Stimulated activated CD8-positive, alpha-beta memory T cell treated with anti-CD3 and anti-CD28 coated beads, Interleukin-2, amount 100 ng/mL, for 48 hours (primary cell): Measurements from ENCODE around the gene ARID5B.

ENCODE experiments used
- DNase-seq, 2 donors: peaks; one replicate each; pipeline ENCODE4 v3.0.0-alpha.2; 2020; ENCODE audit warnings: low read depth in 2 of 2

The ARID5B gene

GRCh38 chr10:62053860-62054259 is 152.4 kb downstream of the ARID5B start:
- DNase-seq = no peak

- DNase-seq = no peak
Observed at GRCh38 chr10:62054408-62054807, 152.9 kb downstream of the ARID5B start.

DNA sequence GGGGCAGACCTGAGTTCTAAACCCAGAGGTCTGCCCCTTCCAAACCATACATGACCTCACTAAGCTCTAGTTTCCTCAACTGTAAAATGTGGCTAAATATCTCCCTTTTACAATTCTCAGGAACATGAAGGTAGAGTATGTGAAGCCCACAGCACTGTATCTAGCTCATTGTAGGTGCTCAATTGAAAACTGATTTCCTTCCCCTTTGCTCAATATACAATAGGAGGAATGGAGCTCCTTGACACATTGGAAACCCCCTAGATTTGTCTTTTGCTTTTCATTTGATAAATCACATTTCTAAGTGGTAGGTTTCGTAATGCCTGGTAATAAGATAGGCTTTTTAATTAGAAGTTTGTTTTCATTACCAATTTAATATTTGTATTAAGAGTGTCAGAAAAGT is 153.3 kb downstream of the ARID5B start:
- DNase-seq = no peak

- no peak for DNase-seq
Observed at GRCh38 chr10:62056219-62056618, 154.7 kb downstream of the ARID5B start.

DNA sequence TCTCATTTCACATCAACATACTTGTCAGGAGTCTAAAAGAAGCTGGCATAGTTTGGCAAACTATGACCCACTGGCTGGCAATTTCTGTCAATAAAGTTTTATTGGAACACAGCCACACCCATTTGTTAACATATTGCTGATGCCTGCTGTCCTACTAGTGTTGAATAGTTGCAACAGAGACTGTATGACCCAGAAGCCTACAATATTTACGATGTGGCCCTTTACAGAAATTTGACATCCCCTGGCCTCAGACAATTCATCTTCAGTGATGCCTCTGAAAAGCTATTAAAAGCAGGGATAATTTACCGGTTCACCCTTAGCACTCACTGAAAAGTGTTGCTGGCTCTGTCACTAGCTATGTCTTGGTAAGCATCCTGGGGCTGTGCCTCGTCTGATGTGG is 155.2 kb downstream of the ARID5B start:
- DNase-seq = no peak

DNA sequence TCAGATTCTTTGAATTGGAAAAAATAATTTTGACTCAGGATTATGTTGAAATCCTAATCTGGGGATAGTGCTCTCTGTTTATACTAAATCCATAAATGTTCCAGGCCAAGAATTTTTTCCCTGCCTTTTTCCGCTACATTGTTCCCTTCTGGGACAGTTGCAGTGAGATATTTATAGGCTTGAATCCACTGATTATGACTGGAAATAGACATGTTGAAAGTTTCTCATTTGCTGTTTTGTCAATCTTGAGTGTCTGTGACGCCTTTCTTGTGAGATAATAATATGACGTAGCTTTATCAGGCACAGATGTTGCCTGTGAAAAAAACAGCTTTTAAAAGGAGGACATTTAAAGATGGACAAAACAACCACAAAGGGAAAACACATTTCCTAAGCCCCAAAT is 155.9 kb downstream of the ARID5B start:
- DNase-seq = no peak

DNA sequence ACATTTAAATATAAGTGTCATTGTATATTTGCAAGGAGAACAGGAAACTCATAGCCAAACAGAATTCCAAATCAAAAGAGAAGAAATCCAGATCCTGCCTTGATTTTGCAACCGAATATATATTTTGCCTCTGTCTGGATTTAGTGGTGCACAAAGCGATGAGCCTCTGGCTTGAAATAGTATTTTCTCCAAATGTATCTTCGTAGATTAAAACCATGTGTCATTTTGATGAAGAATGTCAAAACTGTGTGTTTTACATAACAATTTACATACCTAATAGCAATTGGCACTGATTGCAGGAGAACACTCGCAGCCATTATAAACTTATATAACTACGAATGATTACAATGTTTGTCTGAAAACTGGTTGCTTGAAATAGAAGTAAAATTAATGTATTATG is 156.4 kb downstream of the ARID5B start:
- DNase-seq = no peak

GRCh38 chr10:62058476-62058875 is 157.0 kb downstream of the ARID5B start:
- no peak for DNase-seq

- no peak for DNase-seq
Observed at GRCh38 chr10:62058896-62059216, 157.4 kb downstream of the ARID5B start.

GRCh38 chr10:62059217-62059920 is 157.9 kb downstream of the ARID5B start:
- DNase-seq = no peak

DNA sequence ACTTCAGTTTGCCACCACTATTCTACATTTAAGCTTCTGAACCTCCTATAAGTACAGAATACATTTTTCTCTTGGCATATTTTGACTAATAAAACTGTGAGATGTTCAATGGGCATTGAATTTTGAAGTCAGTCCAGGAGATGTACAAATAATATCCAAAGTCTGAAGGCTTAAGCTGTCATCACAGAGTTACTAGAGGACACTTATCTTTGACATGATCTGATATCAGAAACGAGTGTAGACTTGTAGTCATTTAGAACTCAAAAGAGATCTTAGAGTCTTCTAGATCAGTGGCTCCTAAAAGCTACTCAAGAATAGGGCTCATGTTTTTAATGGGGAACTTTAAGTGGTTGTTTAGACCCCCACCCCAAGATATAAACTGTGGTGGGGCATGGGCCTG is 160.5 kb downstream of the ARID5B start:
- no peak for DNase-seq

DNA sequence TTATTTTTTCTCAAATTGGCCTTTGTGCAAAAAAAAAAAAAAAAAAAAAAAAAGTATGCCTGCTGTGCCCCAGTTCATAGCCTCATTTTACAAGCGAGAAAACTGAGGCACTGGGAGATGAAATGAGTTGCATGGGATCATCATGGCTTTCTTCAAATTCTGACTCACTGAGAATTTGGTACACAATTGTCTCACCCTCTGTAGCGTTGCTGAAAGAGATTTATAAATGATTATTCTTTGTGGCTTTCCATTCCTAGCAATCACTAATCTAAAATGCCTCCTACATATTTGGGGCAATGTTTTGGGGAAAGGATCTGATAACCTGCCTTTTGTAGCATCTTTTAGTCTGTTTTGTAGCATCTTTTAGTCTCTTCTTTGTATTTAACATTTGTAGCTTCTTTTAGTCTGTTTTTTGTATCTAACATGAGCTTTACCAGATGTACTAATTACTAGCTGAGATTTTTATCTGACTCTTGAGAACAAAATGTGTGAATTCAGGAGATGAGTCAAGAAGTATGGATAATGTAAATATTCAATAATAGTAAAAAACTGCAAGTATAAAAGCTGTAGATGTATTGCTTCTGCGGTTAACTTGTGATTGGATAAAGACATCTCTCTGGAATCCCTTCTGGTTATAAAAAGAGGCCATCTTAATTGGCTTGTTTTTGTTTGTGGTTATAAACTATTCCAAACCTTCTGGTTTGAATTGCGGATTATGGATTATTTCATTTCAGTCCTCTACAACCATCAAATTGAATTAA is 161.4 kb downstream of the ARID5B start:
- DNase-seq = no peak

DNA sequence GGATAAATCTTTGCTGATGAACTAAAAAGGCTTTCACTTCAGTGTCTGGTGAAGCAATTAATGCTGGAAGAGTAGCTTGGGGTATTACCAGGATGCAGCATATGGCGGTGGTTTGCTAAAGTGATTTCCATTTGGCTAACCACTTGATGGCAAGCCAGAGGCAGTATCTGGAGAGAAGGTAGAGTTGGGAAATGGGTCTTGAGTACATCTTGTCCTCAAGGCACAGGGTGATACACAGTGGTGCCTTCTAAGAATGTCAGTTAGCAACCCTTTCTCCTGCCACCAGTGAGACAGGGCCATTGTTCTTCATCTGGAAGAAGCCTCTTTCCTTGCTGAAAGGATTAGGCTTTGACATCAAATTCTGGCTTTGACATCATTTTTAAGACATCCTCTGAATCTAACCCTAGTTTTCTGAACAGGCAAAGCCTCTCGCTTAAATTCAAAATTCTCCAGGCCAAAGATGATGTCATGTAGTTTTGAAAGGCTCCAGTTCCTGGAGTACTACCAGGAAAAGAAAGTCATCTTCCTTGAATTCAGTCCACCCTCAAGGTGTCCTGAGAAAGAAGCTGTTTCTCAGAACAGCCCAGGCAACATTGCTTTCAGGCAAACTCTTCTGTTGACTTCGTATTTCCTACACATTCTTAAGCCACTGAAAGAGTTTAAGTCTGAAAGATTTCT is 162.4 kb downstream of the ARID5B start:
- no peak for DNase-seq

DNA sequence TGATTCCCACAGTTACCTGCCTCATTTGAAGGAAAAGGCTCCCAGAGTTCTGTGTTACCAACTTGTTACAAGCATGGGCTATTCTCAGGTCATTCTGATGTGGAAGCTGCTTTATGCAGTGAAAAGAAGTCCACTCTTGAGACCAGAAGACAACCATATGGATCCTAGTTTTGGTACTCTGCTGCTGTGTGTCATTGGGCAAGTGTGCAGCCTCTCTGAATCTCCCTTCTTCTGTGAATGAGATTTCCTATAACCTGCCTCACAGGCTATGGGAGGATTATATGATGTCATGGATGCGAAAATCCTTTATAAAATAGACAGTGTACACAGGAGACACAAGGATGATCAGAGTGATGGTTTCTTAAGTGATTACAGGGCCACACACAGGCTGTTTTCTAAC is 166.1 kb downstream of the ARID5B start:
- DNase-seq = no peak

- no peak for DNase-seq
Observed at GRCh38 chr10:62068464-62068863, 167.0 kb downstream of the ARID5B start.

DNA sequence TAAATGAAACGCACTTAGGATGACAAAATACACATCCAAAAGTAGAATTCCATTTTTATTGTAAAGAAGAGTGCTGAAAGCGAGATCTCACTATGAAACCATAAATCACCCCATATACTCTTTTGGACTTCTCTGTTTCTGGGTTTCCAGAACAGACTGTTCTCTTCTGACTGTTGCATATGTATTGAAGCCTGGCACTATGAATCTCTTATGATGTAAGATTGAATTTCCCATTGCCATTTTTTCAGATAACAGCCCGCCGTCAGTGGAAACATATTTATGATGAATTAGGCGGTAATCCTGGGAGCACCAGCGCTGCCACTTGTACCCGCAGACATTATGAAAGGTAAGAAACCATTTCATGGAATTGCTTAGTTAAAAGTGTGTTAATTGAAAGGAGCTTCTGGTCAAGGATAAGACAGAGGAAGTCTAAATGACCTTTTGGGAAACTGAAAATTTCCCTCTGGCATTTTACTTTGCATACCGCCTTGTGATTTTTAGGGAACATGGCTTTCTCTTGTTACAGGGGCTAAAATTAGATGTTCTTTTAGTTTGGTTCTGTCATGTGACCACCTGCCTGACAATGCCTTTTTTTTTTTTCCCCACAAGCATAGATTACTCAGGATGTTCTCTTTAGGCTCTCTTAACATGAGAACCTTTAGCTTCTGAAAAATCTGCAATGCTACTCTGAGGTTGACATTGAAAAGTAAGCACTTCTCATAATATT is 168.1 kb downstream of the ARID5B start:
- DNase-seq = no peak

GRCh38 chr10:62071846-62072281 is 170.4 kb downstream of the ARID5B start:
- peak in 1 of 2 donors; percentile 47 for DNase-seq

DNA sequence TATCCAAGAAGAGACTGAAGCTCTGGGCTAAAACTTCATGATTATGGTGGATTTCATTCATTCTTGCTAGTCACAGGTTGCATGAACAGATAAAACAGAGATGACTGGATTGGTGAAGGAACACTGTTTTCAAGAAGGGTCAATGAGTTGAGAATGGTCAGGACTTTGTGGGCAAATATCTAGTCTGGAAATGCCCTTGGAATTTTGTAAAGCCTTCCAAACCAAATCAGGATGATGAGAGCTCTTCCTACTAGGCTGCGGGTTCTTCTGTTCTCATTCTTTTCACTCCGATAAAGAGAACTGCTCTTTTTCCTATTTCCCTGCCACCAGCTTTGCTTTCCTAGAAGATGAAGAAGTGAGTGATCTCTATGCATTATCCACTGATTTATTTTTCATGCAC is 171.4 kb downstream of the ARID5B start:
- DNase-seq = no peak

GRCh38 chr10:62073429-62073828 is 171.9 kb downstream of the ARID5B start:
- DNase-seq = no peak

DNA sequence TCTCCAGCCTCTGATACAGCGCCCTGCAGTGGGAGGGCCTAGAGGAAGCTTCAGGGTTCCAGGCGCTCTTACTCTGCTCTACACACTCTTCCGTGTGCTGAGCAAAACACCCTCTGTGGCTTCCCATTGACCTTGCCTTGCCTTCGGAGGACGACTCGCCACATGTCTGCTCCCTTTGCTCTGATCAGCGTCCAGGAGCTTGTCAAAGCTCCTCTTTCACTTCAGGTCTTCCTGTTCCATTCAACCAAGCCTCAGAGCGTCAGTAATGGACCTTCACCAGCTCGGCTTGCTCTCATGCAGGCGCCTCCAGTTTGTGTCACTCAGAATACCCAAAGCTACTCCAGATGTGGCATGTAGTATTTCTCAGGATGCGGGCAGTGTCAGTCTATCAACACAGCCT is 173.9 kb downstream of the ARID5B start:
- DNase-seq = no peak

GRCh38 chr10:62075912-62076311 is 174.4 kb downstream of the ARID5B start:
- no peak for DNase-seq

GRCh38 chr10:62076891-62077290 is 175.4 kb downstream of the ARID5B start:
- no peak for DNase-seq
